Upper lobe of right lung (tissue), 1 donor: ENCODE data around the gene PLEKHA4. TPM values are rescaled to one million over a fixed set of nuclear protein-coding genes. Genes with fewer than 3 reads are reported as not detected.

Experiments
- ATAC-seq: fragments of 200-7000 bp; cut with Tn5 transposase; one replicate; pipeline ENCODE4 v1.9.1; 2020; ENCODE audit warnings: mild to moderate bottlenecking, moderate library complexity
- DNase-seq: peaks from one replicate; pipeline ENCODE4 v3.0.0-alpha.2; 2020
- H3K27ac ChIP-seq: fragments of 200-600 bp; one replicate; pipeline ENCODE4 v1.8.0; 2022
- H3K27me3 ChIP-seq: fragments of 200-600 bp; one replicate; pipeline ENCODE4 v1.8.0; 2022; ENCODE audit warnings: mild to moderate bottlenecking
- H3K36me3 ChIP-seq: fragments of 200-600 bp; one replicate; pipeline ENCODE4 v1.8.0; 2022
- H3K4me1 ChIP-seq: fragments of 200-600 bp; one replicate; pipeline ENCODE4 v1.8.0; 2022
- H3K4me3 ChIP-seq: fragments of 200-600 bp; one replicate; pipeline ENCODE4 v1.8.0; 2022; ENCODE audit warnings: mild to moderate bottlenecking
- H3K9me3 ChIP-seq: fragments of 200-600 bp; one replicate; pipeline ENCODE4 v1.8.0; 2022
- CTCF ChIP-seq: fragments of 200-600 bp; IDR thresholded peaks from one replicate; pipeline ENCODE4 v1.8.0; 2022; ENCODE audit warnings: antibody characterized with exemption
- intact Hi-C: fragments of 100-400 bp; cut with DNase I; formaldehyde crosslinking; loops from one replicate; pipeline ENCODE4 v1.11.0; 2022
- total RNA-seq: library from RNA; stranded (reverse); fragmentation: NEBNext Ultra II Directional; extraction: Animal tissue kit (Norgen Biotek cat#: 25700); gene quantifications from one replicate; pipeline ENCODE4 v1.2.1, GENCODE V29; 2021
- donor health status: DM: no; HTN: yes; CAD: no; lungs with severe emphysema.

PLEKHA4 gene
- total RNA-seq, 1 donor from 2014 or later: 16.0 TPM

GRCh38 chr19:48821633-48822032 is 46.8 kb downstream of the PLEKHA4 start:
- Histone ChIP-seq H3K9me3 (no peaks in the 10 kb centered on the region), H3K36me3 (no peaks in the 10 kb centered on the region), H3K27me3 (no peaks in the 10 kb centered on the region), H3K4me3 (no peak overlapping the region), H3K4me1 (peaks cover 15% of the 10 kb centered on the region), H3K27ac (no peak overlapping the region)
- TF ChIP-seq CTCF: no peak
- ATAC-seq (no peak), DNase-seq (no peak)
- intact Hi-C loops: no loop called here

GRCh38 chr19:48819366-48819816 is 49.0 kb downstream of the PLEKHA4 start:
- TF ChIP-seq CTCF: no peak
- DNase-seq (peak; percentile 93), ATAC-seq (peak; percentile 90)
- H3K27me3 ChIP-seq: no peaks in the 10 kb centered on the region
- H3K4me3 ChIP-seq: no peak overlapping the region
- H3K9me3 ChIP-seq: no peaks in the 10 kb centered on the region
- intact Hi-C loops: no loop called here
- no peaks in the 10 kb centered on the region for H3K36me3 ChIP-seq
- H3K4me1 ChIP-seq: peaks cover 15% of the 10 kb centered on the region
- peak overlapping the region; percentile 77 for H3K27ac ChIP-seq

- DNase-seq (peak; percentile 83), ATAC-seq (peak; percentile 83)
- intact Hi-C loops: no loop called here
- peaks cover 15% of the 10 kb centered on the region for H3K4me1 ChIP-seq
- H3K4me3 ChIP-seq: no peak overlapping the region
- H3K9me3 ChIP-seq: no peaks in the 10 kb centered on the region
- H3K27ac ChIP-seq: peak overlapping the region; percentile 77
- TF ChIP-seq CTCF: no peak
- no peaks in the 10 kb centered on the region for H3K27me3 ChIP-seq
- H3K36me3 ChIP-seq: no peaks in the 10 kb centered on the region
Measured at GRCh38 chr19:48818234-48818820, 50.1 kb downstream of the PLEKHA4 start.

- H3K4me3 ChIP-seq: no peak overlapping the region
- no peak for TF ChIP-seq CTCF
- ATAC-seq: no peak
Measured at GRCh38 chr19:48817585-48818124, 50.8 kb downstream of the PLEKHA4 start.

GRCh38 chr19:48815870-48816501 is 52.4 kb downstream of the PLEKHA4 start:
- no peak for DNase-seq

More at GRCh38 chr19:48817585-48818124, 50.8 kb downstream of the PLEKHA4 start:
- intact Hi-C loops: no loop called here
- Histone ChIP-seq H3K4me1 (peaks cover 15% of the 10 kb centered on the region), H3K36me3 (no peaks in the 10 kb centered on the region), H3K9me3 (no peaks in the 10 kb centered on the region), H3K27ac (peak overlapping the region; percentile 77), H3K27me3 (no peaks in the 10 kb centered on the region)
- DNase-seq: no peak

More at GRCh38 chr19:48815870-48816501, 52.4 kb downstream of the PLEKHA4 start:
- TF ChIP-seq CTCF: no peak
- Histone ChIP-seq H3K27ac (peak overlapping the region; percentile 70), H3K4me1 (peaks cover 15% of the 10 kb centered on the region), H3K36me3 (no peaks in the 10 kb centered on the region), H3K4me3 (no peak overlapping the region), H3K27me3 (no peaks in the 10 kb centered on the region), H3K9me3 (no peaks in the 10 kb centered on the region)
- no peak for ATAC-seq
- intact Hi-C loops: no loop called here
